ENCODE measurements around the gene ZBTB24. TPM values are rescaled to one million over a fixed set of nuclear protein-coding genes. Genes with fewer than 3 reads are reported as not detected.

ZBTB24 gene
- total and polyA plus RNA-seq, 2 of the 13 experiments (the other 11 are each of a cell fraction or from before 2014, with no cell fraction given), result 1.5 to 6.2 TPM

DNA sequence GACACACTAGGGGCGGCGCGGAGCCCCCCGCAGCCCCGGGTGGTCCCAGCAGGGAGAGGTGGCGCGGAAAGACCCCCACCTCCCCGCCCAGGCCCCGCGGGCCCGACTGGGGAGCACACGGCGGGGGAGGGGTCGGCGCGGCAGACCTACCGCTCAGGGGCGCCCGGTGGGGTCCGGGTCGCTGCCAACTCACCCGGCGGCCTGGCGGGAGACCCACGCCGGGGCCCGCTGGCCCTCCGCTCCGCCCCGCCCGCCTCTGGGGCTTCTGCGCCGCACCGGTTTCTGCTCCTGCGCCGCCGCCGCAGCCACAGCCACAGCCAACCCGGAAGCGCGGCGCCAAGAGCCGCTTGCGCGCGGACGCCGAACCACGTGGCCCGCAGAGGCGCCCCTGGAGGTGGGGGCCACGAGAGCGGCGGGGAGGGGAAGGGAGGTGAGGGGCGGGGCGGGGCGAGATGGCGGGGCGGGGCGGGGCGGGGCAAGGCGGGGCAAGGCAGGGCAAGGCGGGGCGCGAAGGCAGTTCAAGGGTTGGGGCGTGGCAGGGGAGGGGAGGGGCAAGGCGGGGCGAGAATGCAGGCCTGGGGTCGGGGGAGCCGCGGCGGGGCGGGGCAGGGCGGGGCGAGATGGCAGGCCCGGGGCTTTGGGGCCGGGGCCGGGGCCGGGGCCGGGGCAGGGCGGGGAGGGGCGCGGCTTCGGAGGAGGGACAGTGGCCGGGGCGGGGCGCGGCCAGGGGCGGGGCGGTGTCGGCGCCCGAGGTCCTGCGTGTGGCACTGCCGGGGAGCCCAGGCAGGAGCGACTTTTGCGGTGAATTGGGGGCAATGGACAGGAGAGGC, at the start of gene ZBTB24 (continued):
- TF ChIP-seq, protein P1, sequence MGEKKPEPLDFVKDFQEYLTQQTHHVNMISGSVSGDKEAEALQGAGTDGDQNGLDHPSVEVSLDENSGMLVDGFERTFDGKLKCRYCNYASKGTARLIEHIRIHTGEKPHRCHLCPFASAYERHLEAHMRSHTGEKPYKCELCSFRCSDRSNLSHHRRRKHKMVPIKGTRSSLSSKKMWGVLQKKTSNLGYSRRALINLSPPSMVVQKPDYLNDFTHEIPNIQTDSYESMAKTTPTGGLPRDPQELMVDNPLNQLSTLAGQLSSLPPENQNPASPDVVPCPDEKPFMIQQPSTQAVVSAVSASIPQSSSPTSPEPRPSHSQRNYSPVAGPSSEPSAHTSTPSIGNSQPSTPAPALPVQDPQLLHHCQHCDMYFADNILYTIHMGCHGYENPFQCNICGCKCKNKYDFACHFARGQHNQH (CRISPR knock-in tag; IDR thresholded peaks at IDR 0.05), result 0 out of 2 replicates have a peak, but pooled peaks have one; percentile 13
- TF ChIP-seq ZSCAN20 (CRISPR knock-in tag; IDR thresholded peaks at IDR 0.05; ENCODE audit: borderline replicate concordance) (no peak), HES4 (CRISPR knock-in tag; IDR thresholded peaks at IDR 0.05; ENCODE audit: borderline replicate concordance) (peak; percentile 77), TAF1 (CRISPR knock-in tag; IDR thresholded peaks at IDR 0.05) (peak; percentile 48; the same call in 1 of the 2 replicates), ZNF350 (CRISPR knock-in tag; IDR thresholded peaks at IDR 0.05; ENCODE audit: borderline replicate concordance, low read depth) (no peak), MBD4 (IDR thresholded peaks at IDR 0.05; ENCODE audit: borderline replicate concordance, low read length) (no peak), RBFOX2 (IDR thresholded peaks at IDR 0.05; ENCODE audit: low read depth, low read length) (peak; percentile 85), SAP130 (CRISPR knock-in tag; IDR thresholded peaks at IDR 0.05; ENCODE audit: low read depth) (peak; percentile 92), ZNF430 (CRISPR knock-in tag; IDR thresholded peaks at IDR 0.05) (0 out of 2 replicates have a peak, but pooled peaks have one; percentile 43), SIX4 (CRISPR knock-in tag; IDR thresholded peaks at IDR 0.05) (no peak), CBFB (CRISPR knock-in tag; IDR thresholded peaks at IDR 0.05) (no peak), SALL2 (CRISPR knock-in tag; IDR thresholded peaks at IDR 0.05) (peak; percentile 31; the same call in 1 of the 2 replicates), SCMH1 (CRISPR knock-in tag; IDR thresholded peaks at IDR 0.05; ENCODE audit: borderline replicate concordance) (no peak), GTF2F1 (IDR thresholded peaks at IDR 0.05; ENCODE audit: low read length) (no peak), SP5 (CRISPR knock-in tag; IDR thresholded peaks at IDR 0.05; ENCODE audit: borderline replicate concordance, low read depth) (no peak)
- TF ChIP-seq, protein P2, sequence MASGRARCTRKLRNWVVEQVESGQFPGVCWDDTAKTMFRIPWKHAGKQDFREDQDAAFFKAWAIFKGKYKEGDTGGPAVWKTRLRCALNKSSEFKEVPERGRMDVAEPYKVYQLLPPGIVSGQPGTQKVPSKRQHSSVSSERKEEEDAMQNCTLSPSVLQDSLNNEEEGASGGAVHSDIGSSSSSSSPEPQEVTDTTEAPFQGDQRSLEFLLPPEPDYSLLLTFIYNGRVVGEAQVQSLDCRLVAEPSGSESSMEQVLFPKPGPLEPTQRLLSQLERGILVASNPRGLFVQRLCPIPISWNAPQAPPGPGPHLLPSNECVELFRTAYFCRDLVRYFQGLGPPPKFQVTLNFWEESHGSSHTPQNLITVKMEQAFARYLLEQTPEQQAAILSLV (CRISPR knock-in tag; IDR thresholded peaks at IDR 0.05; ENCODE audit: borderline replicate concordance), result peak; percentile 59; the same call in 1 of the 2 replicates
- TF ChIP-seq, protein P3, sequence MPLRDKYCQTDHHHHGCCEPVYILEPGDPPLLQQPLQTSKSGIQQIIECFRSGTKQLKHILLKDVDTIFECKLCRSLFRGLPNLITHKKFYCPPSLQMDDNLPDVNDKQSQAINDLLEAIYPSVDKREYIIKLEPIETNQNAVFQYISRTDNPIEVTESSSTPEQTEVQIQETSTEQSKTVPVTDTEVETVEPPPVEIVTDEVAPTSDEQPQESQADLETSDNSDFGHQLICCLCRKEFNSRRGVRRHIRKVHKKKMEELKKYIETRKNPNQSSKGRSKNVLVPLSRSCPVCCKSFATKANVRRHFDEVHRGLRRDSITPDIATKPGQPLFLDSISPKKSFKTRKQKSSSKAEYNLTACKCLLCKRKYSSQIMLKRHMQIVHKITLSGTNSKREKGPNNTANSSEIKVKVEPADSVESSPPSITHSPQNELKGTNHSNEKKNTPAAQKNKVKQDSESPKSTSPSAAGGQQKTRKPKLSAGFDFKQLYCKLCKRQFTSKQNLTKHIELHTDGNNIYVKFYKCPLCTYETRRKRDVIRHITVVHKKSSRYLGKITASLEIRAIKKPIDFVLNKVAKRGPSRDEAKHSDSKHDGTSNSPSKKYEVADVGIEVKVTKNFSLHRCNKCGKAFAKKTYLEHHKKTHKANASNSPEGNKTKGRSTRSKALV (CRISPR knock-in tag; IDR thresholded peaks at IDR 0.05), result no peak
- TF ChIP-seq, protein P4, sequence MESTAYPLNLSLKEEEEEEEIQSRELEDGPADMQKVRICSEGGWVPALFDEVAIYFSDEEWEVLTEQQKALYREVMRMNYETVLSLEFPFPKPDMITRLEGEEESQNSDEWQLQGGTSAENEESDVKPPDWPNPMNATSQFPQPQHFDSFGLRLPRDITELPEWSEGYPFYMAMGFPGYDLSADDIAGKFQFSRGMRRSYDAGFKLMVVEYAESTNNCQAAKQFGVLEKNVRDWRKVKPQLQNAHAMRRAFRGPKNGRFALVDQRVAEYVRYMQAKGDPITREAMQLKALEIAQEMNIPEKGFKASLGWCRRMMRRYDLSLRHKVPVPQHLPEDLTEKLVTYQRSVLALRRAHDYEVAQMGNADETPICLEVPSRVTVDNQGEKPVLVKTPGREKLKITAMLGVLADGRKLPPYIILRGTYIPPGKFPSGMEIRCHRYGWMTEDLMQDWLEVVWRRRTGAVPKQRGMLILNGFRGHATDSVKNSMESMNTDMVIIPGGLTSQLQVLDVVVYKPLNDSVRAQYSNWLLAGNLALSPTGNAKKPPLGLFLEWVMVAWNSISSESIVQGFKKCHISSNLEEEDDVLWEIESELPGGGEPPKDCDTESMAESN (CRISPR knock-in tag; conservative IDR thresholded peaks at IDR 0.05), result peak; percentile 78; the same call in 1 of the 2 replicates
- TF ChIP-seq, protein P5, sequence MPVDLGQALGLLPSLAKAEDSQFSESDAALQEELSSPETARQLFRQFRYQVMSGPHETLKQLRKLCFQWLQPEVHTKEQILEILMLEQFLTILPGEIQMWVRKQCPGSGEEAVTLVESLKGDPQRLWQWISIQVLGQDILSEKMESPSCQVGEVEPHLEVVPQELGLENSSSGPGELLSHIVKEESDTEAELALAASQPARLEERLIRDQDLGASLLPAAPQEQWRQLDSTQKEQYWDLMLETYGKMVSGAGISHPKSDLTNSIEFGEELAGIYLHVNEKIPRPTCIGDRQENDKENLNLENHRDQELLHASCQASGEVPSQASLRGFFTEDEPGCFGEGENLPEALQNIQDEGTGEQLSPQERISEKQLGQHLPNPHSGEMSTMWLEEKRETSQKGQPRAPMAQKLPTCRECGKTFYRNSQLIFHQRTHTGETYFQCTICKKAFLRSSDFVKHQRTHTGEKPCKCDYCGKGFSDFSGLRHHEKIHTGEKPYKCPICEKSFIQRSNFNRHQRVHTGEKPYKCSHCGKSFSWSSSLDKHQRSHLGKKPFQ (CRISPR knock-in tag; IDR thresholded peaks at IDR 0.05; ENCODE audit: insufficient replicate concordance), result peak; percentile 37
- TF ChIP-seq, protein P6, sequence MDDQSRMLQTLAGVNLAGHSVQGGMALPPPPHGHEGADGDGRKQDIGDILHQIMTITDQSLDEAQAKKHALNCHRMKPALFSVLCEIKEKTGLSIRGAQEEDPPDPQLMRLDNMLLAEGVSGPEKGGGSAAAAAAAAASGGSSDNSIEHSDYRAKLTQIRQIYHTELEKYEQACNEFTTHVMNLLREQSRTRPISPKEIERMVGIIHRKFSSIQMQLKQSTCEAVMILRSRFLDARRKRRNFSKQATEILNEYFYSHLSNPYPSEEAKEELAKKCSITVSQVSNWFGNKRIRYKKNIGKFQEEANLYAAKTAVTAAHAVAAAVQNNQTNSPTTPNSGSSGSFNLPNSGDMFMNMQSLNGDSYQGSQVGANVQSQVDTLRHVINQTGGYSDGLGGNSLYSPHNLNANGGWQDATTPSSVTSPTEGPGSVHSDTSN (CRISPR knock-in tag; IDR thresholded peaks at IDR 0.05; ENCODE audit: borderline replicate concordance), result no peak
